CD4-positive, alpha-beta T cell treated with Interferon alpha-2 for 1 hour (primary cell): ENCODE data around the gene PRR36.
A peak's percentile ranks its signal among the peaks of the same experiment; 100 is the strongest.

ENCODE experiments used
- DNase-seq, 2 donors: peaks; one replicate each; pipeline ENCODE4 v3.0.0-alpha.2; 2020 to 2022

Gene PRR36

DNA sequence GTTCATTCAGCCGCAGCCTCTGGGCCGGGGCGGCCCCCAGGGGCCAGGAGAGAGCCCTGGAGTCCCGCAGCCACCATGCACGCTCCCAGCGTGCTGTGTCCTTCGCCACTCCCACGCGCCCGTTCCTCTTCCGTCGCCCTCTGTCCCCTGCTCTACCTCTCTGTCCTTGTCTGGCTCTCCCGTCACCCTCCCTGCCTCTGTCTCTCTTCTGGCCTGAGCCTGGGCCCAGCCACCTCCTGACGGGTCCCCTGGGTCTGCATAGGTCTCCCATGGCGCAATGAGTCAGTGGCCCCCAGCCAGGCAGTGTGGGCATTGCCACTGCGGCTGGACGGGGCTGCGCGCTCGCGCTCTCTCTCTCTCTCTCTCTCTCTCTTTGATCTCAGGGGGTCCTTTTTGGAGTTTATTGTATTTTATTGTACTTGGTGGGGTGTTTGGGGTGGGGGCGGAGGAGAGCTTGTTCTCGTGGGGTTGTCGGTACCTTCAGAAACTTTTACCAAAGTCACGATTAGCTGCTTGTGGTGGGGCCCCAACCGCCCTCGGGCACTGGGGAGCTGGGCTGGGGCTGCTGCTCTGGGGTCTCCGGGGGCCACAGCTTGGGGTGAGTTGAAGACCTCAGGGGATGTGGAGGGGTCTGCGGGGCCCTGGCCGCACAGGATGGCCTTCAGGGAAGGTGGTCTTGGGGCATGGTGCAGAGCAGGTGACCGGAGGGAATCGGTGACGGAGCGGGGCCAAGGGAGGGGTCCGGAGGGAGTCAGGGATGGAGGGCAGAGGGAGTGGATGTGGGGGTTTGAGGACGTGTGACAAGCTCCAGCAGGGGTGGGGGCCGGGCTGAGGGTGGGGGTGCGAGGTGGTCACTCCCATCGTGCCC, 38.7 kb upstream of the PRR36 start:
- no peak for DNase-seq

DNA sequence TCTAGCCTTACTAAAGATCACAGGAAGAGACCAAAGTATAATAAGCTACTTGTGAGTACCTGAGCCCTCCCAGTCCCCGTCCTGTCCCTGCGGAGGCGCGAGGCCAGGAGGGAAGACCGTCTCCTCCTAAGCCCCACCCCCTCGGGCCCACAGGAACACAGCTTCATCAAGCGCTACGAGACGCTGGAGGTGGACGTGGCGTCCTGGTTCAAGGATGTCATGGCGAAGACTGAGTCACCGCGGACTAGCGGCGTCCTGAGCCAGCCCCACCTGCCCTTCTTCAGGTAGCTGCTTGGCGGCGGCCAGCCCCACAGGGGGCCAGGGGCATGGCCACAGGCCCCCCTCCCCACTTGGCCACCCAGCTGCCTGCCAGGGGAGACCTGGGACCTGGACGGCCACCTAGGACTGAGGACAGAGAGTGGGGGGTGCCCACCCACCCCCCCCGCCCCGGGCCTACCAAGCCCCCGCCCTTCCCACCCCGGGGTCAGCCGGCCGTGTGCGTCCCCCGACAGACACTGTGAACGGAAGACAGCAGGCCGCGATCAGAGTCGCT, 38.0 kb upstream of the PRR36 start:
- no peak for DNase-seq

DNA sequence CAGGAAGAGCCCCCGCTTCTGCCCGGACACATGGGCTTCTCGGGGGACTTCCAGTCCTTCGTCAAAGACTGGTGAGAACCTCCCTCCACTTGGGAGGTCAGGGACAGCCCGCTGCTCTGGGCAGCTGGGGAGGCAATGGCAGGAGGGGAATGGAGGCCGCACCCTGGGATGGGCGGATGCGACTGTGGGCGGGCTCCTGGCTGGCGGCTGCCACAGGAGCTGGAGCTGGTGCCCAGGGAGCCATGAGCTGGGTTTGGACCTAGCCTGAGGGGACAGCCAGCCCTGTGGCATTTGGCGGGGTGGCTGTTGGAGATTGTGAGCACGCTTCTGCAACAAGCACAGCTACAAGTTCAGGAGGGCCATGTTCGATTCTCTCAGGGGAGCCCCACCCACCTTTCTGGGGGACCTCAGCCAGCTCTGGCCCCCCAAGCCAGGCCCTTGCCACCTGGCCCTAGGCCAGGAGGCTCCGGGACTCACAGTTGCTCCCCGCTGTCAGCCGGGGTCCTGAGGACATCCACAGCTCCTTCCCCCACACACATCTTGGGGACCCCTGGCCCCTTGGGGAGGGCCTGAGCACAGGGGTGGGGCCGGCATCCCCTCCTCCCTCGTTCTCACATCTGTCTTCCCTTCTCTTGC, 37.4 kb upstream of the PRR36 start:
- DNase-seq = no peak

DNA sequence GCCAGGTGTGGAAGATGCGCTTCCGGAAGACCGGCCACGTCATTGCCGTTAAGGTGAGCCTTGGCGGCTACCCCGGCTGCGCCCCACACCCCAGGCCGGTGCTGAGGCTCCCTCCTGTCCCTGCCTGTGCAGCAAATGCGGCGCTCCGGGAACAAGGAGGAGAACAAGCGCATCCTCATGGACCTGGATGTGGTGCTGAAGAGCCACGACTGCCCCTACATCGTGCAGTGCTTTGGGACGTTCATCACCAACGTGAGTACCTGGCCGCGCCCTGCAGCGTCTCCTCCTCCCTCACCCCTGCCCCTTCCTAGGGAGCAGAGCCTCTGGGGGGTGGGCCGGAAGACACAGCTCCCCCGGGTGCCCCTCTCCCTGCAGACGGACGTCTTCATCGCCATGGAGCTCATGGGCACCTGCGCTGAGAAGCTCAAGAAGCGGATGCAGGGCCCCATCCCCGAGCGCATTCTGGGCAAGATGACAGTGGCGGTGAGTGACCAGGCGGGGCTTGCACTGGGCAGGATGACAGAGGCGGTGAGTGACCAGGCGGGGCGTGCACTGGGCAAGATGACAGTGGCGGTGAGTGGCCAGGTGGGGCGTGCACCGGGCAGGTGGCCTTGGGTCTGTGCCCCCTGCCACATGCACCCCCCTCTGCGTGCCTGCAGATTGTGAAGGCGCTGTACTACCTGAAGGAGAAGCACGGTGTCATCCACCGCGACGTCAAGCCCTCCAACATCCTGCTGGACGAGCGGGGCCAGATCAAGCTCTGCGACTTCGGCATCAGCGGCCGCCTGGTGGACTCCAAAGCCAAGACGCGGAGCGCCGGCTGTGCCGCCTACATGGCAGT, 36.4 kb upstream of the PRR36 start:
- DNase-seq = no peak

DNA sequence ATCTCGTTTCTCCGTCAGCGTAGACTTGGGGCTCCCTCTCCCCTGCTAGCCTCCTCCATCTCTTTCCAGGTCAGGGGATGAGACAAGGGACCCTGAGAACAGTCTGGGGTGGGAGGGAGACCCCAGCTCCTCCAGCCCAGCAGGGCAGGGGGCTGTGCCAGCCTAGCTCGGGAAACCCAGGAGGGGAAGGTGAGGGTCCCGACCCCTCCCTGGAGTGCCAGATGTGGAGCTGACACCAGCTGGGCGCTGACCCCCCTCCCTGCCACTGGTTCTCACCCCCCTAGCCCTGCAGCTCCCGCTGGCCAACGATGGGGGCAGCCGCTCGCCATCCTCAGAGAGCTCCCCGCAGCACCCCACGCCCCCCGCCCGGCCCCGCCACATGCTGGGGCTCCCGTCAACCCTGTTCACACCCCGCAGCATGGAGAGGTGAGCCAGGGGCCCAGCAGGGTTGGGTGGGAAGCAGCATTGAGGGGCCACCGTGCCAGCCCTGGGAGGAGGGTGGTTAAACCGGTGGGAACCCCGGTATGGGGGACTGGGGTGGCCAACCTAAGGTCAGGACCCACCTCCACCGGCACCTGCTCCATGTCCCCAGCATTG, 35.4 kb upstream of the PRR36 start:
- no peak for DNase-seq

DNA sequence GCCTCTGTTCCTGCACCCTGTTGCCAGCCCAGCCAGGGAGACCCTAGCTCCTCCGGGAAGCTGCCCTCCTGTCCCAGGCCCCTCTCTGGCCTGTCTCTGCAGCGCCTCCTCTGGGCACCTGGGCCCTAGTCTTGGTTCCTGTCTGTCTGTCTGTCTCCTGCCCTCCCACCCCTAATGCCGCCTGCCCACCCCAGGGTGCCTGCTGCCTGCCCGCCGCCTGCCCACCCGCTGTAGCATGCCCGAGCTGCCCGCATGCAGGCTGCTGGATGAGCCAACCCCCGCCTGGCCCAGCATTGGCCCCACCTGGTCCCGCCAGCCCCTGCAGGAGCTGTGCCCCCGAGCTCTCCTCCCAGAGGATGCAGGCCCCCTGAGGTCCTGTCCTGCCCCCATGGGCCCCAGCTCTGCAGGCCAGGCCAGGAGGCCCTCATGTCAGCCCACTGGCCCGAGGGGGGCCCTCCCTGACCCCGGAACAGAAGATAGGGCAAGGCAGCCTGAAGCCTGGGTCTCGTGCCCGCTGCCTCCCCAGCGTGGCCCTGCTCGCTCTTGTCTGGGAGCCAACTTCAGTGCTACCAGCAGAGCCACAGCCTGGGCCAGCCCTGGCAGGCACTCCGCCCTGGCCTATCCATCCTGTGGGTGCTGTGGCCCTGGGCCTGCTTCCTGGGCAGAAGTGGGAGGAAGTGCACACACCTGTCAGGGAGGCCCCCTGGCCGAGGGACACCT, 34.7 kb upstream of the PRR36 start:
- DNase-seq = no peak

DNA sequence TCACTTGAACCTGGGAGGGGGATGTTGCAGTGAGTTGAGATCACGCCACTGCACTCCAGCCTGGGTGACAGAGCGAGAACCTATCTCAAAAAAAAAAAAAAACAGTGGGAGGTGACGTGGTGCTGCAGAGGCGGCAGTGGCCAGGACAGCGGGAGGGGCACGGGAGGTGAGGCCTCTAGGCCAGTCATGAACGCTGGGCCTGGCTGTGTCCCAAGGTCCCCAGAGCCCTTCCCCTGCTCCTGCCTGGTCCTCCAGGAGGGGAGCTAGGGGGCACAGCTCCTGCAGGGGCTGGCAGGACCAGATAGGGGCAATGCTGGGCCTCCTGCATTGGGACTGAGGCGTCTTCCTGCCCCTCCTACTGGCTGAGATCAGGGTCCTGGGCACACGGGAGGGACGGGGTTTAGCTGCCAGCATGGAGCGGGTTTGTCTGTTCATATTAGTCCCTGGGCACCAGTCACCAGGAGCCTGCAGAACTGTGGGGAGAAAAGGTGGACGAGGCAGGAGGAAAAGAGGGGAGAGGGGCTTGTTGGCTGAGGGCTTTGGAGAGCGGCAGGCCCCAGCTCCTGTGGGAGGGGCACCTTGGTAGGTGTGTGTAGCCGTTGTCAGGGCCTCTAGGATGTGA, 34.0 kb upstream of the PRR36 start:
- DNase-seq = no peak

DNA sequence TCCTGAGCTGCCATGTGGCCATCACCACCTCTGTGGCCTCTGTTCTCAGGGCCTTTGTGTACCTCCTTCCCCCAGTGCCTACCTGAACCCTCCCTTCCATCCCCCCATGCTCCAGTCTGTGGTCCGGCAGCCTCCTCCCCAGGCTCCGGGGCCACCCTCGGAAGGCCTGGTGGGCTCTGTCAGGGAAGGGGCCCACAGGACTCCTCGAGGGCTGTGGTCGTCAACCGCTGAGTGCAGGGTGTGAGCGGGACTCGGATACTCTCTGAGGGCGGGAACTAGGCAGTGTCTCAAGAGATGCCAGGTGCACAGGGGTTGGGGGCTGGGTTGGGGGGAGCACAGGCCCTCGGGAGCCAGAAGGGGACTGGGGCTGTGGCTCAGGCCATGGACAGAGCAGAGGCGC, 33.4 kb upstream of the PRR36 start:
- DNase-seq = no peak

DNA sequence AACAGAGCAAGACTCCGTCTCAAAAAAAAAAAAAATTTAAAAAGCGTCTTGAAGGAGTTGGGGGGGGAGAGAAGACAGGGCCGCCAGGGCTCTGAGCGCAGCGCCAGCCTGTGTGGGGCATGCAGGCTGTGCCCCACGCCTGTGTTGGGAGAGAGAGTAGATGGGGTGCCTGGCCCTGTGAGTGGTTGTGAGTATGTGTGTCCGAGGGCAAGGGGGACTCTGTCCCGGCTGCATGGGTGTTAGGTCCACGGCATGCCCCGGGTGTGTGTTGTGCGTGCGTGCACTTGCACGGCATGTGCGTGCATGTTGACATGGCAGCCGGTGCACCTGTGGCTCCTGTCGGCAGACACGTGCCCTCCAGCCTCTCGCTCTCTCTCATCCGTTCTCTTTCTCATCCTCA, 32.9 kb upstream of the PRR36 start:
- DNase-seq = no peak

DNA sequence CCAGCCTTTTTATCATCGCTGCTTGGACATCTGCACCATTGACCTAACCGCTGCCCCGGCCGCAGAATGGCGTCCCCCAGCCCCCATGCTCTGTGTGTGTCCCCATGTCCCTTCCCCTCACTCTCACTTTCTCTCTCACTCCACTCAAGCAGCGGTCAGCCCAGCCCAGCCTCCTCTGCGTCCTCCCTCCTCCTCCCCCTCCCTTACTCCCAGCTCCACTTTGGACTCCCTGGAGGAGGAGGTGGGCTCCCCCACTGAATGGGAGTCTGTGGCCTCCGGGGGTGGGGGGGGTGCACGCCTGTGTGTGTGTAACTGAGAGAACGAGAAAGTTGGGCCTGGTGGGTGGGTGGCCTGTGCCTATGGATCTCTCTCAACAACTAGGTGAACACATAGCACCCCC, 31.7 kb upstream of the PRR36 start:
- DNase-seq = no peak

DNA sequence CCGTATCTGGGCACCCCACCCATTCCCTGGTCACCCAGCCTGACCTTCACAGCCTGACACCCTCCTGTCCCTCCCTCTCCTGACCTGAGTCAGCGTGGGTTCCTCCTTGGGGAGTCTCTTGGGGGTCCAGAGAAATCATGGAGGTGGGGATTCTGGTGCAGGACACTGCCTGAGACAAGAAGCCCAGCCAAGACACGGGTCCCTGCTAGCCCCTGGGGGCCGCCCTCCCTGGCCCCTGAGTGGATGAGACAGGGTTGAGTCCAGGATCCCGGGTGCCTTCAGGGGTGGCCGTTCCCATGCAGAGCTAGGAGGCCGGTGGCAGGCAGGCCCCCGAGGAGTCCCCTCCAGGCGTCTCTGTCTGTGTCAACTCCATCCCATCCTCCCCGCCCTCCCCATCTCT, 31.1 kb upstream of the PRR36 start:
- no peak for DNase-seq

DNA sequence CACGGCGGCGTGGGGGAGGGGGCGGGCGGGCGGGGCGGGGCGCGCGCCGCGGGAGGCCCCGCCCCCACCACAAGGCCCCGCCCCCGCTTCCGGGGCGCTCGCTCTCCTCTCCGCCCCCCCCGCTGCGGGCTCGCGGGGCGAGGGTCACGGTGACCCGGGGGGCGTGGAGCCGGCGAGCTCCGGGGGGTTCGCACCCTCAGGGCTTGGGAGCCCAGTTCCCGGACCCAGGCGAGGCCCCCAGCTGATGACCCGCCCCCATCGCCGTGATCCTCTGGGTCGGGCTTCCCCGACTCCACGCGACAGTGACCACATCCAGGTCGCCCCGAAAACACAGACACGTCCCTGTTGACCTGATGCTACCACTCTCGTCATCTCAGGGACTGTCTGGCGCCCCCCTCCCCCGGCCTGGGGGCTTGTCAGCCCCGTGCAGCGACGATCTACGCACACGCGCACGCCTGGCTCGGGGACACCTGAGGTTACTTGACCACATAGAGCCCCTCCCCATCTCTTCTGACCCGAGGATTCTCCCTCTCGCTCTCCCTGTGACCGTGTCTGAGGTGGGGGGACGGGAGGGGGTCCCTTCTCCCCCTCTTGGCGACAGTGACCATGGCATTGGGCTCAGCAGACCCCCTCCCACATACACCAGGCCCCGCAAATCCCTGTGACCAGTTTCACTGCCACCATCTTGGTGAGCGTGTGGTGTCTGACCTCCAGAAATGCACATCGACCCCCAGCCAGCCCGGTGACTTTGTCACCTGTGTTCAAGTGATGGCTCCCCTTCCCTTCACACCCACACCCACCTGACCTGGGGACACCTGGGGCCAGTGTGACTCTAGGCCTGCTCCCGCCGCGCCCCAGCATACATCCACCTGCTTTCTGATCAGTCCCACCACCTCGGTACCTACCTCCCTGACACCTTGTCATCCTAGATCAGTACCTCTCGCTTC, 30.2 kb upstream of the PRR36 start:
- DNase-seq = peak; percentile 89 to 90

DNA sequence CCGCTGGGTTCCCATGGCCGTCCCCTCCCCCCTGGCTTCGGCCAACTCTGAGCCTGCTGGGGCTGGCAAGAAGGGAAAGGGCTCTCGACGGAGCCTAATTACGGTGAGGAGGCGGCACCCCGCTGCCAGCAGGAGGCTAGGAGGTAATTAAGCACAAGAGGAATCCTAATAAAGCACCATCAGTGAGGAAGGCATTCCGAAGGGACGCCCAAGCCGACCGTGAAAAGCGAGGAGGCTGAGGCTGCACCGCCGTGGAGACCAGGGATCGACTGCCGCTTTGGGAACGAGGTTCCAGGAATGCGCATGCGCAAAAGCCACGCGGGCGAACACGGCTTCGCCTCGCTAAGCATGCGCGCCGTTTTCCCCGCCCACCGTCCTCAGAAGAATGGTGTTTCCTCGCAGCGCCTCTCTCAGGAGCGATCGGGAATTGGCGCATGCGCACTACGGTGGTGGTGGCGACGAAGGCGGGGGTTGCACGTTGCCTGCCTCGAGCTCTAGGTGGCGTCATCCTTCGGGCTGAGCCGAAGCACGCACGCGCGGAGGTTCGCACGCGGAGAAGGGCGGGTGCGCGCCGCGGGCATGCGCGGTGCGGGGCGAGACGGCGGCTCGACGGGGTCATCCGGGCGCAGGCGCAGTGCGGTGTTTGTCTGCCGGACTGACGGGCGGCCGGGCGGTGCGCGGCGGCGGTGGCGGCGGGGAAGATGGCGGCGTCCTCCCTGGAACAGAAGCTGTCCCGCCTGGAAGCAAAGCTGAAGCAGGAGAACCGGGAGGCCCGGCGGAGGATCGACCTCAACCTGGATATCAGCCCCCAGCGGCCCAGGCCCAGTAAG, 29.3 kb upstream of the PRR36 start, which contains the start of gene MAP2K7:
Gene MAP2K7 (plus strand): TSS at position 634 of the 830 bp plus-strand sequence. CDS start 68 bp downstream, at position 702.
- DNase-seq = peak; percentile 100

DNA sequence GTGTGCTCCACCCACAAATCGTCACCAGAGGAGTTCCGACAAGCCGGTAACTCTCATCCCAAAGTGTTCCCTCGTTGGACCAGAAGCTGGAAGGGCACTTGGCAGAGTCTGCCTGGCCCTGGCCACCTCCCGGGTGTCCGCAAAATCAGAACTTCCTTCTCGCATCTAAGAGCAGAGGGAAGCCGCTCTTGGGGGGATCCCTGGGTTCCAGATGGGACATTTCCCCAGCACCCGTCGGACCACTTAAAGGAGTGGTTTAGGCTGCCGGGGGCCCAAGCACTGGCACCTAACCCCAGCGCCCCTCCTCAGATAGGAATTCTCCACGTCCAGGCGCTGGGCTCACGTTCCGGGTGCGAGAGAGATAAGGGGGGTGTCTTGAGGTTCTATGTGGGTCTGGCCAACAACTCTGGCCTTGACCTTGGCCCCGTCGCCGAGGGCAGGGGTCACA, 28.6 kb upstream of the PRR36 start:
- no peak for DNase-seq

DNA sequence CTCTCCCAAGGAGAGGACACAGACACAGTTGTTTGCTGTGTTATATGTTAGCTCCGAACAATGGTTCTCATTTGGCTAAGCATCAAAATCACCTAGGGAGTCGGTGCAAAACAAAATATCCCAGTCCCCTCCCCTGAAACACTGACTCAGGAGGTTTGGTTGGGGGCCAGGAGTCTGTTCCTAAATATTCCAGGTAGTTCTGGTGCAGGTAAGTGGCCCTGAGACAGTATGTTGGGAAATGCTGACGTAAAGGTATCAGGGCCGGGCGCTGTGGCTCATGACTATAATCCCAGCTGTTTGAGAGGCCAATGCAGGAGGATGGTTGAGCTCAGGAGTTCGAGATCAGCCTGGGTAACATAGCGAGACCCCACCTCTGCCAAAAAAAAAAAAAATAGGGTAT, 27.1 kb upstream of the PRR36 start:
- DNase-seq = no peak

DNA sequence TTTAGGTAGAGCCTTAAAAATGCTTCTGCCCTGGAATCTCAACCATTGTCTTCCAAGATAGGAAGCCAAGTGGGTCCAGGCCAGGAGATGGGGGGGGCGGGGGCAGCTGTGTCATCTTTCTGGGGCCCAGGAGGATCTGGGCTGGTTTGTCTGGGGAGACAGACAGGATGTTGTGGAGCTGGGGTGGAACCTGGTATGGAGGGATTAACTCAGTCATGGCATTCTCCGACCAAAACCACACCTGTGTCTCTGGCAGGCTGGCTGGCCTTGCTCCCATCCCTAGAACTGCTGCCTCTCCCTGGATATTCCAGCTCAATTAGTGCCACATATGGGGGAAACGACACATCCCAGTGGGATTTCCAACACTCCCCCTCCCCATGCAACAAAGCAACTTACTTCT, 26.7 kb upstream of the PRR36 start:
- DNase-seq = no peak

DNA sequence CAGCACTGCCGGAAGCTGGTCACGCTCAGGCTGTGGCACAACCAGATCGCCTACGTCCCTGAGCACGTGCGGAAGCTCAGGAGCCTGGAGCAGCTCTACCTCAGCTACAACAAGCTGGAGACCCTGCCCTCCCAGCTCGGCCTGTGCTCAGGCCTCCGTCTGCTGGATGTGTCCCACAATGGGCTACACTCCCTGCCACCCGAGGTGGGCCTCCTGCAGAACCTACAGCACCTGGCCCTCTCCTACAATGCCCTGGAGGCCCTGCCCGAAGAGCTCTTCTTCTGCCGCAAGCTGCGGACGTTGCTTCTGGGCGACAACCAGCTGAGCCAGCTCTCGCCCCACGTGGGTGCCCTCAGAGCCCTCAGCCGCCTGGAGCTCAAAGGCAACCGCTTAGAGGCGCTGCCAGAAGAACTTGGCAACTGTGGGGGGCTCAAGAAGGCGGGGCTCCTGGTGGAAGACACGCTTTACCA, 26.2 kb upstream of the PRR36 start:
- no peak for DNase-seq

DNA sequence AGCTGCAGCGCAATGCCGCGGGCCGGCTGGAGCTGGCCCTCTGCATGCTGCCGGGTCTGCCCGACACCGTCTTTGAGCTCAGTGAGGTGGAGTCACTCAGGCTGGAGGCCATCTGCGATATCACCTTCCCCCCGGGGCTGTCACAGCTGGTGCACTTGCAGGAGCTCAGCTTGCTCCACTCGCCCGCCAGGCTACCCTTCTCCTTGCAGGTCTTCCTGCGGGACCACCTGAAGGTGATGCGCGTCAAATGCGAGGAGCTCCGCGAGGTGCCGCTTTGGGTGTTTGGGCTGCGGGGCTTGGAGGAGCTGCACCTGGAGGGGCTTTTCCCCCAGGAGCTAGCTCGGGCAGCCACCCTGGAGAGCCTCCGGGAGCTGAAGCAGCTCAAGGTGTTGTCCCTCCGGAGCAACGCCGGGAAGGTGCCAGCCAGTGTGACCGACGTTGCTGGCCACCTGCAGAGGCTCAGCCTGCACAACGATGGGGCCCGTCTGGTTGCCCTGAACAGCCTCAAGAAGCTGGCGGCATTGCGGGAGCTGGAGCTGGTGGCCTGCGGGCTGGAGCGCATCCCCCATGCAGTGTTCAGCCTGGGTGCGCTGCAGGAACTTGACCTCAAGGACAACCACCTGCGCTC, 25.7 kb upstream of the PRR36 start:
- DNase-seq = no peak

DNA sequence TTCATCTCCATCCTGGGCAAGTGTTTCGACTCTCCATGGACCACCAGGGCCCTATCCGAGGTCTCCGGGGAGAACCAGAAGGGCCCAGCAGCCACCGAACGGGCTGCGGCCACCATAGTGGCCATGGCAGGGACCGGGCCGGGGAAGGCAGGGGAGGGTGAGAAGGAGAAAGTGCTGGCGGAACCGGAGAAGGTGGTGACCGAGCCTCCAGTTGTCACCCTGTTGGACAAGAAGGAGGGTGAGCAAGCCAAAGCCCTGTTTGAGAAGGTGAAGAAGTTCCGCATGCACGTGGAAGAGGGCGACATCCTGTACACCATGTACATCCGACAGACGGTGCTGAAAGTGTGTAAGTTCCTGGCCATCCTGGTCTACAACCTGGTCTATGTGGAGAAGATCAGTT, 24.8 kb upstream of the PRR36 start:
- DNase-seq = no peak
